Endothelial cell of umbilical vein (primary cell): ENCODE measurements around the gene CARD14.

ENCODE experiments used
- JUN ChIP-seq: IDR thresholded peaks from 2 replicates; pipeline ENCODE4 v1.6.1; 2011; ENCODE audit warnings: borderline replicate concordance, low read depth; ENCODE audit not compliant: insufficient read length, insufficient read depth
- POLR2A ChIP-seq: IDR thresholded peaks from 2 replicates; pipeline ENCODE4 v1.6.1; 2012; ENCODE audit warnings: low read depth, mild to moderate bottlenecking, control low read depth, low read length
- POLR2AphosphoS5 ChIP-seq: IDR thresholded peaks from 2 replicates; pipeline ENCODE4 v1.6.1; 2012; ENCODE audit warnings: low read depth, mild to moderate bottlenecking, control low read depth, low read length, moderate library complexity; ENCODE audit not compliant: insufficient read depth

- TF ChIP-seq POLR2AphosphoS5 (no peak), POLR2A (no peak), JUN (no peak)
Measured at GRCh38 chr17:80180192-80180591, 10.4 kb downstream of the CARD14 start.
